Activated CD4-positive, alpha-beta memory T cell treated with anti-CD3 and anti-CD28 coated beads for 36 hours (primary cell): Measurements from ENCODE around the gene ATG13. TPM values are rescaled to one million over a fixed set of nuclear protein-coding genes. Genes with fewer than 3 reads are reported as not detected.

Source experiments
- CTCF ChIA-PET: fragments of 350-600 bp; sonication (Branson Sonifier 250); formaldehyde crosslinking; loops from one replicate; lab custom pipeline; 2021; ENCODE audit warnings: antibody characterized with exemption, inconsistent platforms; lab: Charles Lee
- POLR2A ChIA-PET: fragments of 350-600 bp; sonication (Branson Sonifier 250); formaldehyde crosslinking; loops from one replicate; lab custom pipeline; 2021; ENCODE audit warnings: antibody characterized with exemption; lab: Charles Lee
- DNase-seq: peaks from one replicate; pipeline ENCODE4 v3.0.0-alpha.2; 2020
- H3K27ac Mint-ChIP-seq: one replicate; pipeline ENCODE4 v1.8.0; 2021; ENCODE audit warnings: mixed read lengths
- H3K27me3 Mint-ChIP-seq: one replicate; pipeline ENCODE4 v1.8.0; 2021; ENCODE audit warnings: mixed read lengths
- H3K36me3 Mint-ChIP-seq: one replicate; pipeline ENCODE4 v1.8.0; 2021; ENCODE audit warnings: mixed read lengths
- H3K4me1 Mint-ChIP-seq: one replicate; pipeline ENCODE4 v1.8.0; 2021; ENCODE audit warnings: low read depth, mixed read lengths
- H3K4me3 Mint-ChIP-seq: one replicate; pipeline ENCODE4 v1.8.0; 2021; ENCODE audit warnings: mild to moderate bottlenecking, mixed read lengths
- H3K9me3 Mint-ChIP-seq: one replicate; pipeline ENCODE4 v1.8.0; 2021; ENCODE audit warnings: mixed read lengths
- intact Hi-C: fragments of 100-400 bp; cut with micrococcal nuclease; formaldehyde crosslinking; loops from one replicate; pipeline ENCODE4 v1.15.1; 2023
- total RNA-seq, 2 experiments: library from RNA; stranded (reverse); gene quantifications; one replicate each; pipeline ENCODE4 v1.2.3, GENCODE V29; 2021

Gene ATG13
- total RNA-seq, 2 experiments from 2014 or later: 49.9 to 51.0 TPM

- H3K36me3 Mint-ChIP-seq: no peaks in the 10 kb centered on the region
- DNase-seq: no peak
- CTCF ChIA-PET: interaction anchor here (0.6 kb wide), 1 partner anchor 533 kb away, joined by 3 read pairs; no protein-coding TSS in a partner anchor
- POLR2A ChIA-PET: no interaction called here
- no peak overlapping the region for H3K4me3 Mint-ChIP-seq
- no peaks in the 10 kb centered on the region for H3K27me3 Mint-ChIP-seq
- H3K4me1 Mint-ChIP-seq: no peaks in the 10 kb centered on the region
- H3K27ac Mint-ChIP-seq: no peak overlapping the region
- intact Hi-C loops: no loop called here
- no peaks in the 10 kb centered on the region for H3K9me3 Mint-ChIP-seq
Measured at GRCh38 chr11:46724088-46724487, 106.7 kb downstream of the ATG13 start.

Other genes with a start within 250 kb of the ATG13 start
- 1 to 10 TPM; 5.9 to 7.0 TPM for gene MDK, start 235.9 kb upstream of the ATG13 start, total RNA-seq
- not detected for gene CHRM4, start 225.8 kb upstream of the ATG13 start, total RNA-seq
- gene AMBRA1, start 23.5 kb upstream of the ATG13 start, total RNA-seq: 10 to 100 TPM; 22.5 to 24.1 TPM
- 1 to 10 TPM; 3.1 TPM for gene HARBI1, start 326 bp upstream of the ATG13 start, total RNA-seq
- gene ARHGAP1, start 83.1 kb downstream of the ATG13 start, total RNA-seq: 10 to 100 TPM; 45.8 to 46.2 TPM
- gene ZNF408, start 83.5 kb downstream of the ATG13 start, total RNA-seq: 10 to 100 TPM in 1 of 2 experiments, 1 to 10 TPM in 1; 9.4 to 10.7 TPM
- under 1 TPM in 1 of 2 experiments, not detected in 1; 0.29 TPM for gene F2, start 101.7 kb downstream of the ATG13 start, total RNA-seq
- 100 to 1,000 TPM; 174 TPM for gene CKAP5, start 228.7 kb downstream of the ATG13 start, total RNA-seq